Trophoblast cell (in vitro differentiated cells and primary cell): ENCODE results near the gene PARD6B. TPM values are rescaled to one million over a fixed set of nuclear protein-coding genes. Genes with fewer than 3 reads are reported as not detected.

Source experiments
- DNase-seq, 2 donors: peaks; one replicate each; pipeline ENCODE4 v3.0.0-alpha.2; 2016
- H2AFZ ChIP-seq: 2 replicates; pipeline ENCODE4 v1.6.1; 2013; ENCODE audit warnings: low read length, moderate library complexity, mild to moderate bottlenecking; ENCODE audit not compliant: insufficient read depth, poor library complexity
- H2AK5ac ChIP-seq: 2 replicates; pipeline ENCODE4 v1.6.1; 2013; ENCODE audit warnings: mild to moderate bottlenecking, low read length
- H2BK120ac ChIP-seq: 2 replicates; pipeline ENCODE4 v1.6.1; 2013; ENCODE audit warnings: low read length, mild to moderate bottlenecking, moderate library complexity; ENCODE audit not compliant: insufficient read depth, poor library complexity
- H2BK12ac ChIP-seq: 2 replicates; pipeline ENCODE4 v1.6.1; 2013; ENCODE audit warnings: mild to moderate bottlenecking, low read length, moderate library complexity
- H2BK5ac ChIP-seq: 2 replicates; pipeline ENCODE4 v1.6.1; 2013; ENCODE audit warnings: low read length, low read depth, moderate library complexity, mild to moderate bottlenecking; ENCODE audit not compliant: poor library complexity
- H3K14ac ChIP-seq: 2 replicates; pipeline ENCODE4 v1.6.1; 2013; ENCODE audit warnings: mild to moderate bottlenecking, low read length
- H3K18ac ChIP-seq: 2 replicates; pipeline ENCODE4 v1.6.1; 2013; ENCODE audit warnings: mild to moderate bottlenecking, low read length
- H3K23ac ChIP-seq: 2 replicates; pipeline ENCODE4 v1.6.1; 2013; ENCODE audit warnings: low read length
- H3K27ac ChIP-seq: 2 replicates; pipeline ENCODE4 v1.5.1; 2013; ENCODE audit warnings: low read depth, mild to moderate bottlenecking, inconsistent platforms, low read length, moderate library complexity
- H3K27me3 ChIP-seq: 2 replicates; pipeline ENCODE4 v1.6.1; 2013; ENCODE audit warnings: inconsistent platforms, mild to moderate bottlenecking, low read length, moderate library complexity; ENCODE audit not compliant: insufficient read depth
- H3K36me3 ChIP-seq, 2 experiments: 1 replicate in 1 of 2; 2 replicates in 1 of 2; pipeline ENCODE4 v1.6.1; 2013; ENCODE audit warnings: low read length in 2 of 2, mild to moderate bottlenecking in 2 of 2, moderate library complexity in 1 of 2; ENCODE audit not compliant: insufficient read depth in 2 of 2, control insufficient read depth in 1 of 2
- H3K4ac ChIP-seq: 2 replicates; pipeline ENCODE4 v1.6.1; 2013; ENCODE audit warnings: low read depth, mild to moderate bottlenecking, low read length, moderate library complexity
- H3K4me1 ChIP-seq, 2 experiments: 1 replicate in 1 of 2; 2 replicates in 1 of 2; pipeline ENCODE4 v1.6.1; 2013; ENCODE audit warnings: low read length in 2 of 2, mild to moderate bottlenecking in 2 of 2, moderate library complexity in 1 of 2; ENCODE audit not compliant: insufficient read depth in 2 of 2, control insufficient read depth in 1 of 2
- H3K4me2 ChIP-seq: 2 replicates; pipeline ENCODE4 v1.6.1; 2013; ENCODE audit warnings: inconsistent platforms, mild to moderate bottlenecking, low read length, moderate library complexity
- H3K4me3 ChIP-seq: 2 replicates; pipeline ENCODE4 v1.5.1; 2013; ENCODE audit warnings: mild to moderate bottlenecking, low read depth, low read length, inconsistent platforms
- H3K79me1 ChIP-seq: one replicate; pipeline ENCODE4 v1.6.1; 2013; ENCODE audit warnings: low read length
- H3K79me2 ChIP-seq: 2 replicates; pipeline ENCODE4 v1.6.1; 2013; ENCODE audit warnings: low read length, mild to moderate bottlenecking; ENCODE audit not compliant: control insufficient read depth, insufficient read depth, poor library complexity
- H3K9ac ChIP-seq: 2 replicates; pipeline ENCODE4 v1.6.1; 2013; ENCODE audit warnings: mild to moderate bottlenecking, low read length
- H3K9me3 ChIP-seq: 2 replicates; pipeline ENCODE4 v1.6.1; 2013; ENCODE audit warnings: low read depth, mild to moderate bottlenecking, control low read depth, inconsistent platforms, low read length; ENCODE audit not compliant: insufficient read depth
- H4K12ac ChIP-seq: 2 replicates; pipeline ENCODE4 v1.6.1; 2013; ENCODE audit warnings: low read depth, mild to moderate bottlenecking, low read length, moderate library complexity
- H4K8ac ChIP-seq: 2 replicates; pipeline ENCODE4 v1.6.1; 2013; ENCODE audit warnings: low read depth, mild to moderate bottlenecking, low read length, moderate library complexity
- H4K91ac ChIP-seq: one replicate; pipeline ENCODE4 v1.6.1; 2013; ENCODE audit warnings: low read depth, mild to moderate bottlenecking, low read length, moderate library complexity
- WGBS: extraction: QIAGEN DNeasy Blood & Tissue Kit; methylation state at CpG from one replicate; pipeline ENCODE4 v1.1.7; 2013; ENCODE audit warnings: missing lambda C conversion rate; ENCODE audit not compliant: insufficient read length, insufficient coverage; ENCODE audit errors: extremely low coverage; 5-methylcytosine and 5-hydroxymethylcytosine counted together
- polyA plus RNA-seq: library from polyadenylated mRNA; stranded (reverse); fragments of 200-250 nt; gene quantifications from 2 replicates; pipeline ENCODE4 v1.2.3, GENCODE V29; 2013

The PARD6B gene, protein sequence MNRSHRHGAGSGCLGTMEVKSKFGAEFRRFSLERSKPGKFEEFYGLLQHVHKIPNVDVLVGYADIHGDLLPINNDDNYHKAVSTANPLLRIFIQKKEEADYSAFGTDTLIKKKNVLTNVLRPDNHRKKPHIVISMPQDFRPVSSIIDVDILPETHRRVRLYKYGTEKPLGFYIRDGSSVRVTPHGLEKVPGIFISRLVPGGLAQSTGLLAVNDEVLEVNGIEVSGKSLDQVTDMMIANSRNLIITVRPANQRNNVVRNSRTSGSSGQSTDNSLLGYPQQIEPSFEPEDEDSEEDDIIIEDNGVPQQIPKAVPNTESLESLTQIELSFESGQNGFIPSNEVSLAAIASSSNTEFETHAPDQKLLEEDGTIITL
- 9.4 and 9.5 TPM in 2 replicates for polyA plus RNA-seq

DNA sequence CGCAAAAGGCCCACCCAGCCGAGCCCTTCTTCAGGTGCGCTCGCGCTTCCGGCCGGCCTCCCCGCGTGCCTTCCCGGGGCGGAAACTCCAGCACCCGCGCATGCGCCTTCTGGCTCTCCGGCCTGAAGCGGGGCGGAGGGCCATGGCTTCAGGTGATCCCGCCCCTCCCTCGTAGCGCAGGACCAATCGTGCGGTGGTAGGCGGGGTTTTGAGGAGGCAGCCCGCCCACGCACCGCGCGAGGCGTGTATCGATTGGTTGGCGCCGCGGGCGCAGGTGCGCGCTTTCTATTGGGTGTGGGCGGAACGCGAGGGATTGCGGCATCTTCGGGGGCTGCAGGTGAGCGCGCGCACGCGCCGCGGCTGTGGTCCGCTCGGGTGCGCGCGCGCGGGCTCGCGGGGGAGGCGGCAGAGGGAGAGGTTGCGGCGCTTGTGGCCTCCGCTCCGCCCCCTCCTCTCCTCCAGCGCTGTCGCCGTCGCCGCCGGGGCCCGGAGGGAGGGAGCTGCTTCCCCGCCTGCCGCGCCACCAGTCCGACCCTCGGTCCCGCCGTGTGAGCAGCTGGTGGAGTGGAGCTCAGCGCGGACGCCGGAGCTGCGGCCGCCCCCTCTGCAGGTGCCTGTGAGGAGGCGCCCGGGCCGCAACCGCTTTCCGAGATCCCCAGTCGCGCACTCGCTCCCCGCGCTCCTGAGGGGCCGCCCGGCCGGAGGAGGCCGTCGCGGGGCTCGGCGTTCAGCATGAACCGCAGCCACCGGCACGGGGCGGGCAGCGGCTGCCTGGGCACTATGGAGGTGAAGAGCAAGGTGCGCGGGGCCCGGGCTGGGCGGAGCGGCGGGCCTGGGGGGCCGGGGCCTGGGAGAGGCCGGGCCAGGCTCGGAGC is at the start of gene PARD6B:
Gene PARD6B (plus strand): TSS at position 526 of the 875 bp plus-strand sequence. CDS start 207 bp downstream, at position 733.
- Histone ChIP-seq H3K9ac (peak within 1 kb of the TSS; percentile 68), H2BK12ac (peak within 1 kb of the TSS; percentile 5), H3K9me3 (peaks cover 1% of the 10 kb centered on the region), H3K36me3 (peaks cover 0 to 2% of the 10 kb centered on the region in 2 experiments), H4K91ac (peak within 1 kb of the TSS; percentile 81), H2BK120ac (peak within 1 kb of the TSS; percentile 93), H3K4me3 (peak within 1 kb of the TSS; percentile 97), H3K79me2 (peaks cover 15% of the 10 kb centered on the region), H3K4me2 (peak within 1 kb of the TSS; percentile 59), H3K27me3 (no peaks in the 10 kb centered on the region), H3K79me1 (peaks cover 25% of the 10 kb centered on the region), H3K4me1 (peaks cover 17 to 19% of the 10 kb centered on the region in 2 experiments), H4K8ac (peak within 1 kb of the TSS; percentile 81), H3K23ac (no peak within 1 kb of the TSS), H3K18ac (peak within 1 kb of the TSS; percentile 89), H3K27ac (peak within 1 kb of the TSS; percentile 96), H2AK5ac (peak within 1 kb of the TSS; percentile 40), H4K12ac (peak within 1 kb of the TSS; percentile 56), H2BK5ac (peak within 1 kb of the TSS; percentile 60), H3K14ac (peak within 1 kb of the TSS; percentile 91), H3K4ac (peak within 1 kb of the TSS; percentile 98), H2AFZ (peak within 1 kb of the TSS; percentile 77)
- no CpG with 5 or more reads among the region's 114 CpGs for WGBS
- DNase-seq, result peak; percentile 99 to 100

DNA sequence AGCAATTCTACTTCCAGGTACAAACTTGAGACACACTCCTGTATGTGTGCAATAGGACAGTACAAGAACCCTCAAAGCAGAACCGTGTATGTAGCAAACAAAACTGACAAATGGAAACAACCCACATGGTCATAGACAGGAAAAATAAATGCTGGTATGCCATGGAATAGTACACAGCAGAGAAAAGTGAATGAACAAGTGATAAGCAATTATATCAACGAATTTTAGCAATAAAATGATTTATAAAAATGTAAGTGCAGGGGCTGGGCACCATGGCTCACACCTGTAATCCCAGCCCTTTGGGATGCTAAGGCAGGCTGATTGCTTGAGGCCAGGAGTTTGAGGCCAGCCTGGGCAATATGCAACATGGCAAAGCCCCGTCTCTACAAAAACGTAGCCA is 49.3 kb upstream of the PARD6B start:
- Histone ChIP-seq H3K9me3 (no peaks in the 10 kb centered on the region), H3K18ac (no peak overlapping the region)
- WGBS, result no CpG with 5 or more reads among the region's 4 CpGs

DNA sequence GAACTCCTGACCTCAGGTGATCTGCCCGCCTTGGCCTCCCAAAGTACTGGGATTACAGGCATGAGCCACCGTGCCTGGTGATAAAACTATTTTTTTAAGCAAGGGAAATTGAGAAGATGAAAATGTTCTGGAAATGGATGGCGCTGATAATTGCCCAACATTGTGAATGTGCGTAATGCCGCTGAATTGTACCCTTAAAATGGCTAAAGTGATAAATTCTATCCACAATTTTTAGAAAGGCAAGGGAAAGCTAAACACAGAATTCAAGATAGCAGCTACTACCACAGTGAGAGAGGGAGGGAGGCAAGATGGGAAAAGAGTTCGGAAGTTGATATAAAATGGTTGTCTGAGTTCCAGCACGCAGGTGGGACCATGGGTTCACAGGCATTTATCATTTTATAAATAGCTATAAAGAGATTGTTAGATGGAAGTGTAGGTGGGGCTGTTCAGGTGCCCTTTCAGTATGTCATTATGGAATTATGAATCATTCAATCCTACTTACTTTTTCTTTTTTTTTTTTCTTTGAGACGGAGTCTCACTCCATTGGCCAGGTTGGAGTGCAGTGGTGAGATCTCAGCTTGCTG is 48.3 kb upstream of the PARD6B start:
- no peak overlapping the region for H3K4ac ChIP-seq
- no CpG with 5 or more reads among the region's 8 CpGs for WGBS
- H3K27ac ChIP-seq, result no peak overlapping the region
- H3K4me1 ChIP-seq, result peaks cover 7 to 10% of the 10 kb centered on the region in 2 experiments
- H3K79me2 ChIP-seq, result no peaks in the 10 kb centered on the region
- H2AK5ac ChIP-seq, result no peak overlapping the region
- H3K79me1 ChIP-seq, result peaks cover 2% of the 10 kb centered on the region
- H2BK12ac ChIP-seq, result no peak overlapping the region
- H3K23ac ChIP-seq, result no peak overlapping the region
- H2BK120ac ChIP-seq, result no peak overlapping the region
- H3K9me3 ChIP-seq, result no peaks in the 10 kb centered on the region
- H2BK5ac ChIP-seq, result no peak overlapping the region
- H3K9ac ChIP-seq, result no peak overlapping the region
- H2AFZ ChIP-seq, result no peak overlapping the region
- no peak overlapping the region for H4K91ac ChIP-seq
- no peaks in the 10 kb centered on the region for H3K36me3 ChIP-seq
- DNase-seq, result no peak
- H4K12ac ChIP-seq, result no peak overlapping the region
- H3K27me3 ChIP-seq, result no peaks in the 10 kb centered on the region
- H4K8ac ChIP-seq, result no peak overlapping the region
- H3K4me2 ChIP-seq, result no peak overlapping the region
- no peak overlapping the region for H3K14ac ChIP-seq
- no peak overlapping the region for H3K4me3 ChIP-seq
- no peak overlapping the region for H3K18ac ChIP-seq

More for the DNA sequence above, 49.3 kb upstream of the PARD6B start:
- H3K4me3 ChIP-seq, result no peak overlapping the region
- no peak overlapping the region for H3K4ac ChIP-seq
- H2BK120ac ChIP-seq, result no peak overlapping the region
- no peaks in the 10 kb centered on the region for H3K36me3 ChIP-seq
- DNase-seq, result no peak
- no peaks in the 10 kb centered on the region for H3K27me3 ChIP-seq
- no peak overlapping the region for H3K9ac ChIP-seq
- H3K4me1 ChIP-seq, result peaks cover 7 to 10% of the 10 kb centered on the region in 2 experiments
- H4K8ac ChIP-seq, result no peak overlapping the region
- H4K12ac ChIP-seq, result no peak overlapping the region
- no peak overlapping the region for H3K4me2 ChIP-seq
- no peak overlapping the region for H3K23ac ChIP-seq
- H4K91ac ChIP-seq, result no peak overlapping the region
- H2AK5ac ChIP-seq, result no peak overlapping the region
- H2AFZ ChIP-seq, result no peak overlapping the region
- no peak overlapping the region for H2BK12ac ChIP-seq
- no peak overlapping the region for H2BK5ac ChIP-seq
- H3K27ac ChIP-seq, result no peak overlapping the region
- peaks cover 2% of the 10 kb centered on the region for H3K79me1 ChIP-seq
- H3K14ac ChIP-seq, result no peak overlapping the region
- H3K79me2 ChIP-seq, result no peaks in the 10 kb centered on the region

DNA sequence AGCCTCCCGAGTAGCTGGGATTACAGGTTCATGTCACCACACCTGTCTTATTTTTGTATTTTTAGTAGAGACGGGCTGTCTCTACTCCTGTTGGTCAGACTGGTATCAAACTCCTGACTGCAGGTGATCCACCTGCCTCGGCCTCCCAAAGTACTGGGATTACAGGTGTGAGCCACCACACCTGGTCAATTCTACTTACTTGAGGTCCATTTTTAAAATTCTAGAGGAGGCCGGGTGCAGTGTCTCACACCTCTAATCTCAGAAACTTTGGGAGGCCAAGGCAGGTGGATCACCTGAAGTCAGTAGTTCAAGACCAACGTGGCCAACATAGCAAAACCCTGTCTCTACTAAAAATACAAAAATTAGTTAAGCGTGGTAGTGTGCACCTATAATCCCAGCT is 47.8 kb upstream of the PARD6B start:
- Histone ChIP-seq H2BK12ac (no peak overlapping the region), H2BK120ac (no peak overlapping the region), H3K9ac (no peak overlapping the region), H3K27ac (no peak overlapping the region), H3K79me2 (no peaks in the 10 kb centered on the region), H3K4me2 (no peak overlapping the region), H4K91ac (no peak overlapping the region), H4K12ac (no peak overlapping the region), H3K4me1 (peaks cover 7 to 10% of the 10 kb centered on the region in 2 experiments), H3K18ac (no peak overlapping the region), H3K9me3 (no peaks in the 10 kb centered on the region), H3K14ac (no peak overlapping the region), H3K27me3 (no peaks in the 10 kb centered on the region), H2AFZ (no peak overlapping the region), H3K4me3 (no peak overlapping the region), H2BK5ac (no peak overlapping the region), H3K79me1 (peaks cover 2% of the 10 kb centered on the region), H3K23ac (no peak overlapping the region), H3K4ac (no peak overlapping the region), H3K36me3 (no peaks in the 10 kb centered on the region), H4K8ac (no peak overlapping the region), H2AK5ac (no peak overlapping the region)
- DNase-seq, result no peak
- no CpG with 5 or more reads among the region's 6 CpGs for WGBS
